Neural progenitor cell (in vitro differentiated cells): ENCODE data around the gene NRROS.

Source experiments
- CTCF ChIP-seq: fragments of 200-600 bp; sonication (generic); IDR thresholded peaks from 2 replicates; pipeline ENCODE4 v1.5.1; 2017; ENCODE audit warnings: antibody characterized with exemption, mild to moderate bottlenecking
- EZH2 ChIP-seq: fragments of 200-600 bp; sonication (generic); IDR thresholded peaks from 2 replicates; pipeline ENCODE4 v1.6.1; 2017; ENCODE audit warnings: antibody characterized with exemption, mild to moderate bottlenecking, moderate library complexity
- EZH2phosphoT487 ChIP-seq: fragments of 200-600 bp; sonication (generic); IDR thresholded peaks from 2 replicates; pipeline ENCODE4 v1.6.1; 2017; ENCODE audit warnings: antibody characterized with exemption

DNA sequence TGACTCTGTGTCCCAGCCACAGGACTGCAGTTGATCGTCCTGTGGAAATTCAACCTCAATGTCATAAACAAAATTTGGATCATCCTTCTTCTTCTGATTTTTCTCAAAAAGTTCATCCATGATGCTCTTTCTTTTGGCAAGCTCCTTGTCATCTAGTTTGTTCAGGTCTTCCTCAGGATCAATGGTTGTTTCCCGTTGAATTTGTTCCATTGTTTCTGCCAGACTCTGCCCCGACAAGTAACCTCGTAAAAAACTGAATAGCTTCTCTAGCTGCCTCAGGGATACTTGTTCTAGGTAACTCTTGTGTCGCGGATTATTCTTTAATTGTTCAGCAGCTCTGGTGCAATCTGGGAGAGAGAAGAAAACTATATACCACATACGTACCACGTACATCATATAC is 68.1 kb downstream of the NRROS start:
- TF ChIP-seq CTCF (no peak), EZH2 (no peak), EZH2phosphoT487 (no peak)
